ENCODE data around the gene ARL15. TPM values are rescaled to one million over a fixed set of nuclear protein-coding genes. Genes with fewer than 3 reads are reported as not detected.

The ARL15 gene
- total RNA-seq, 1 donor from 2014 or later: 125 TPM

DNA sequence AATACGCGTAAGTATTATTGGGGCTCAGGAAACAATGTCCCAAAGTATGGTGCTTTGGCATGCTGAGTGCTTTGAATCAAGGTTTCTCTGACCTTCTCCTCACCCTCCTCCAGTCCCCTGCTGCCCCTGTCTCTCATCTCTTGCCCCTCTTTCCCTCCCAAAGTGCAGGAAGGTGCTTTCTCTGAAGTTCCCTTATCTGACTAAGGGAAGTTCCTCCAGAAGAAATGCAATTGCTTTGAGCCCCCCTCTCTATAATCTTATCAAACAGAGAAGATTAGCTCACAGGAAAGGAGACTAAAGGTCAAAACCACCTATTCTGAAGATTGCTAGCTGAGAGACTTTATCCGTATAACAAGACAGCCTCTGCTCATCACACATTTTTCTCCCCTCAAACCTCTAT is 288.1 kb downstream of the ARL15 start:
- DNase-seq: no peak

DNA sequence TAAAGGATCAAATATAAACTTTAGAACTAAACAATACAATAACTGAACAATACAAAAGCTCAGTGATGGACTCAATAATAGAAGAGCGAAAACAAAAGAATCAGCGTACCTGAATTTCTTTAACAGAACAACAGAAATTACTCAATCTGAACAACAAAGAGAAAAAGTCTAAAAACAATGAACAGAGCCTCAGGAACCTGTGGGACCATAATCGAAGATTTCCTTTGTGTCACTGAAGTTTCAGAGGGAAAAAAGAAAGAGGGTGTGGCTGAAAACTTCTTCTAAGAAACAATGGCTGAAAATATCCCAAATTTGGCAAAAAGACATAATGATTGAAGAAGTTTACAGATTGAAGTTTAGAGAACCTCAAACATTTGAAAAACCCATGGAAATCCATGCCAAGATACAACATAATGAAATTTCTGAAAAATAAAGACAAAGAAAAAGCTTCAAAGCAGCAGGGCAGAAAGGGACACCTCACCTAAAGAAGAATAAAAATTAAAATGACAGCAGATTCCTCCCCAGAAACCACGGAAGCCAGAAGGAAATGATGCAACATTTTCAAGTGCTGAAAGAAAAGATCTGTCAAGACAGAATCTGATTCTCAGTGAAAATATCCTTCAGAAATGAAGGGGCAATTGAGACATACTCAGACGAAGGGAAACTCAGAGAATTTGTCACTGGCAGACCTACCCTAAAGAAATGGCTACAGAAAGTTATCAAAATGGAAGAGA is 288.8 kb downstream of the ARL15 start:
- DNase-seq: no peak

DNA sequence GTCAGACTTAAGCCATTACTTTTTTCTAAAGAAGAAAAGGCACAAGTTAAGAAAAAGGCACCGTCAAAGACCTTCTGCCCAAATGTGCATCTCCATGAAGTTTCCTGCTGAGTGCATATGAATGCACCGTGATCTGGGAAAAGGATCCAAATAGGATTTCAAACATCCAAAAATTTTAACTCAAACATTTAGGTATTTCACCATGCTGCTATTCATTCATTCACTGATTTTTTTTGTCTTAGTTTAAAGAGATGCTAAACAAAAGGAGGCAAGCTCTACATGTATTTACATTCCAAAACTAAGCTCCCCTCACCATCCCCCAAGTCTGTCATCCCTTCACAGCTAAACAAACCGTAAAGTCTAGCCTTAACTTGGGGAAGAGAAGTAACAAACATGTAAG is 291.9 kb downstream of the ARL15 start:
- no peak for DNase-seq

DNA sequence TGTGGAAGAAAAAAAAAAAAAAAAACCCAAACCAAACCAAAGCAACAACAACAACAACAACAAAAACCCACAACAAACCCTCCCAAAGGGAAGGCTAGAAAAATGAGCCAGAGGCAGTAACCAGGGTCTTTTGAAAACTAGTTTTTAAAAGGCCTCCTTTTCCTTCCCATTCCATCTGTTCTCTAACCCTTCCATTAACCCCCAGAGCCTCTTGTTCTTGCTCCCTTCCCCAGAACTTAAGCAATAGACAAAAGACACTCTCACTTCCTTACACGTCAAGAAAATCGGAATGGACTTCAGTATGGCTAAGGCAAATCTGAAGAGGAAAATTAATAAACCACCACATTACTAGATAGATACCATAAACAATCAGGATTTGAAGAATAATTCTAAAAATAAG is 292.8 kb downstream of the ARL15 start:
- no peak for DNase-seq

DNA sequence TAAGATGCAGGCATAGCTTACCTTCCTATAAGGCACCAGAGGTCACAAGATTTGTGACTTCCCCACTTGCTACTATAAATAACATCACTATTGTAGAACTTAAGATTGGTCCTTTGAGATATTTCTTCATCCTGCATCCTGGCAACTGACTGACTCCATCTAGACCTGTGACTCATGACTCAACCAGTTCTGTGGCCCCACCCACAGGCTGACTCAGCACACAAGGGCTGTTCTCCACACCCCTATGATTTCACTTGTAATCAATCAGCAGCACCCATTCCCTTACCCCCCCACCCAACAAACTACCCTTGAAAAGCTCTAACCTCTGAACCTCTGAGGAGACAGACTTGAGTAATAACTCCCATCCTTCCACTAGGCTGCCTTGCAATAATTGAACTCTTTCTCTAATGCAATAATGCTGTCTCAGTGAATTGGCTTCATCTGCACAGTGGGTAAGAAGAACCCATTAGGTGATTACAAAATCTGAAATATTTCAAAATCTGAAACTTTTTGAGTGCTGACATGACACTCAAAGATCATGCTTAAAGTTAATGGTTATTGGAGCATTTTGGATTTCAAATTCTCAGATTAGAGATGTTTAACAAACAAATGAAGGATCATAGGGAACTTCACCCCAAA is 296.7 kb downstream of the ARL15 start:
- DNase-seq: no peak

DNA sequence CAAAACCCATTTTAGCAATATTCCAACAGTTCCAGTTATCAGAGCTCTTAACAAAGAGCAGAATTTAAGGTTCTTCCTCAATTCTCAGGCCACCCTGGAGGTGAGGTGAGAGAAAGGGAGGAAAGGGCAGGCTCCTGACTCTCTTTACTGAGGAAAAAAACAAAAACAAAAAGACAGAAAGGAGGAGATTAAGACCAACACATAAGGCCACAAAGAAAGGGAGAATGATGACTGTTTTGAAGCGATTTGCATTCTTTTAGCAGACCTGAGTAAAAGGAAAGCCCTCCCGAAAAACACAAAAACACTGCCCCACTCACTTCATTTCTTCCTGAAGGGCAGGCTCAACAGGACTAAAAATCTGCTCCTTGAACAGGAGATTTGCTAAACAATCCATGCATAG is 300.5 kb downstream of the ARL15 start:
- DNase-seq: no peak

DNA sequence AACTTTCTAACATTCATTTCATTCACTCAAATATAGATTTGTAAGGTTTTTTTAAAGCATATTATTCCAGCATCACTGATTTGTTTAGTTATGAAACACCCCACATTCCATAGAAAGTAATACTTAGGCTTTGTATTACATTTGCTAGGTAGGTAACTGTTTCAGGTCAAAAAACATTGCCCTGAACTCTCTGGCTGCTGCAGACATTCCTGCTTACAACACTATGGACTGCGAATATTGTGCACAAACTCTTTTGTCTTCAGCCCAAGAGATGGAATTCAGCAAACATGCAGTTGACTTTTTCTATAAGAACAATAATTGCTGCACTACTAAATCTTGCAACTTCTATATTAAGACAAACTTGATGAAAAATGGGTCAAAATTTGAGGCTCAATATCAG is 301.0 kb downstream of the ARL15 start:
- no peak for DNase-seq

DNA sequence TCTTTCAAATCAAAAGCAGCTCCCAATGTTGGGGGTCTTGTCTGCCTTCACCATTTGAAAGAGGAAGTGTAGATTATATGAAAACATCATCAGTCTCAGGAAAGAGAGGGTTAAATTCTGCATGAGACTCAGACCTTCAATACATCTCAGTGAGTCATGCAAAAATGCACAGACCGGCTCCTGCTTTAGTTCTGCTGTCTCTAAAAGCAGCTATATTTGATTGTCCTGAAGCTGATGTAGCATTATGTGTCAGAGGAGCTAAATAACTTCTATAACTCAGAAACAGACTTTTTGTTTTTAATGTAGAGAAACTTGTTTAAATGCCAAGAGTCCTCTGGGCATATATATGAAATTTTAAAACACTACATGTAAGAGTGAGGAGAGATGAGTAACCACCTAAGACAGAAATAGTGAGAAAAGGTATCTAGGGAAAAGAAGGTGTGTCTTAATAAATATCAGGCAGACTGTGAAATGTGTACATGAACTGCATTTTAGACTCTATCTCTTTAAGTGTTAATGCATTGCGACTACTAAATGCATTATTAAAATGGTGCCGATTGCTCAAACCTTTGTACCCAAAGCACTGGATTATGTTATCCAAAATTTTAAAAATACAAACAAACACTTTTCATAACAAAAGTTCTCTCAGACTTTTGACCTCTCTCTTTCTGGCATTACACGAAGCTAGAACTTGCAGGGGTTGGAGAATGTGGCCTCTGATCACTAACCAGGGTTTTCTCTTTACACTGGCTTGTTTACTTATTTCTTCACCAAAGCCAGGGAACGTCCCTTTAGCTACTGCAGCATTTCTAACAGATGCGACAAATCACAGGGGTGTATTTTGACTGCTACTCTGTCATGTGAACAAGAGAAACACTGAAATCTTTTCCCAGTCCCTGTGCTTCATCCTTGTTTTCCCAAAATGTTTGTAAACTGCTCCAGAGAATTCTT is 302.3 kb downstream of the ARL15 start:
- no peak for DNase-seq

DNA sequence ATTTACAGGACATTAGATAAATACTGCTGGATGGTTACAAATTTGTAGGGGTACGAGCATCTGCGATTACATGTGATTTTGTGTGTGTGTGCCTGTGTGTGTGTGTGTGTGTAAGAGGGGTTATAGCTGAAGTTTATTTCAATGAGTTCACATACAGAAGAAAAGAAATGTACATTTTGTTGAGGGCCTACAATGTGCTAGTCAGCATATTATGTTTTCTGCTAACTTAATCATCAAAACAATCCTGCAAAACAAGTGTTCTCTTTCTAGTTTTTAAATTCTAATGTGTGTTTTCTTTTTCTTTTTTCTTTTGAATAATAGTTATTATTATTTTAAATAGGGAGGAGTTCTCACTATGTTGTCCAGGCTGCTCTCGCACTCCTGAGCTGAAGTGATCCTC is 305.7 kb downstream of the ARL15 start:
- DNase-seq: no peak

DNA sequence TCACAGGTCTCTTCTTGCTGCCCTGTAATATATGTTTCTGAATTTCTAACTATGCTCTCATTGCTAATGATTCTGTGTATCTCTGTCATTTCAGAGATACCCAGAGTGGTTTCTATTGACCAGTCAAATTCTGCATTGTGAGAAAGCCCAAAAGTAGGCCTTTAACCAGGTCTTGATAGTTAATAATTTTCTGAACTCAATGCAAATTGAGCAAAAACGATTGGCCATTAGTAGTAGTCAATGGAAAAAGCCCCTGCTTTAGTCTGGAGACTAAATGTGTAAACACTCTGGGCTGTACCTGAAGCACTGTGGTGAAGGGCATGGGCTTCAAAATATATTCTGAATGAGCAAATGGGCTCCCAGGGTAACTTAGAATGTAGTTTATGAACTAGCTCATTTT is 307.6 kb downstream of the ARL15 start:
- DNase-seq: no peak

DNA sequence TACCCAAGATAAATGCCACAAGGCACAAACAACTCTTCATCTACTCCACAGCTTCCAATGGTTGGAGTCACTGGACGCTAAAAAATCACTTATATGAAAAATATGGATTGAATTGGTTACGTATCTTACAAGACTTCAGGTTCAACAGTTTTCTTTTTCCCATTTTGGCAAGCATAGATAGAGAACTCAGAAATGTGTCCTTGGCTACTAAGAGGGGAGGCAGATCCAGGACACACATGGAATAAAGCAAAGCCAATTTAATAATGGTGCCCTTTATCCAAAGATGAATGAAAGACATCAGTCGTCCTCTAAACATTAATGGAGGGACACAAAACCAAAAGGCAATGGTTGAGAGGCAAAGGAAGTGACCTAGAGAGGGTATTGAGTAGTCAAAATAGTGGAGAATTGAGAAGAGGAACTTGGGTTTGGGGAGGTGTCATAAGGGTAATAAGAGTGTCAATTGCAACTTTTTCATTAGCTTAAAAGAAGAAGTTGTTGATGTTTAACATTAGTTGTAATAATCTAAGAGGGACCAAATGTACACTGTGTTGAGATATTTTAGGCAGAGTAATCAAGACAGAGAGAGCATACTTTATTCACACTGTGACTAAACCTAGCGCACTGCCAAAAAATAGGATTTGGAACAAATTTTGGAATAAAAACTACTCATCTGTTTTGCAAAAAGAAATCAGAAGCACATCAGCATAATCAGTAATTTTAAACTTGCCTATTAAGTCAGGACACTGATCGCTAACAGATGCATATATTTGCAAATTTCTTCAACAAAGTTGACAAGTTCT is 308.2 kb downstream of the ARL15 start:
- no peak for DNase-seq

DNA sequence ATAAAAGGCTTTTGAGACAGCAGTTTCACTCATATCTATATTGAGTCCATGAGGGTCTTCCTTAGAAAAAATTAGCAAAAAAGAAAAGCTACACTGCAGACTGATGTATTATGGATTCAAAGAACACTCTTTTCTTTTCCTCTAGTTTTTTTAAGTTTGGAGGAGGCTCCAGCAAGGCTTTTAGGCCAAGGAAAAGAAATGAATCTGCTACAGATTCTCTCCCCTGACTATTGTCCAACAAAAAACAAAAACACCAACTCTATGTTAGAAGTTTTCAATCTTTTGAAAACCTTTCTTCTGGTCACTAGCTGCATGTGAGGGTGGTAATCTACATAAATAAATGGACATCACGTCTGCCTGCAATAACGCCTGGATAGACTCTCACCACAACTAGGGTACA is 310.4 kb downstream of the ARL15 start:
- DNase-seq: no peak

DNA sequence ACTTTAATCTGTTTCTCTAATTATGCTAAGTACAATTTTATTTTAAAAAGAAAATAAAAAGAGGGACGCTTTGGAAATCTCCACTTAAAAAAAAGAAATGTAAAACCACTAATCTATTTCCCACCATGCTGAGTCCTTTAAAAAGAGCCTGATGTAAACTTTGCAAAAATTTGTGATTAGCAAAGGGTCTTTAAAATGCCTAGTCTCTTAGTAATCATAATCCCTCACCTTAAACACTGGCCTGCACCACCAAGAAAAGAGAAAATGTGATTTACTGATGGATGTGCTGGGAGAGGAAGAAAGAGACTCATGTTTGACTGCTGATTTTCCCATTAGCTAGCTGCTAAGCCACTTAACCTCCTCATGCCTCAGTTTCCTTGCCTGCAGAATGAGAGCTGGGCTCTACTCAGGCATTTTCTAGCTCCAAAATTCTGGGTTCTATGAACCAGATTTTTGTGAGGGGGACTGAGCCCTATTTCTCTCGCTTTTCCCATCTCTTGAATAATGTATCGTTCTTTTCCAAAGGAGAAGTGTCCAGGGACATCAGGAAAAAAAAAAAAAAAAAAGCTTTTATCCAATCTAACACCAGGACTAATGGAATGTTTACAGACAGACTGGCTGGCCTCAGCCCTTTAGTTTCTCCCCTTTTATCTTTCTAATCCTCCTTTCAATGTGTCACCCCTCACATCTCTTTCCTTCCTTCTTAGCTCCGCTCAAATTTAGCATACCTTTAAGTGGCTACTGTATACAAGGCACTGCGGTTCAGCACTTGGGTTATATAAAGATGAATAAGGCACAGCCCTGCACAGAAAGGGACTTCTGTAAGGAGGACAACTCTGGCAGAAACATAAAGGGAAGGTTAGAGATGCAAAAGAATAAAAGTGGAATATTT is 312.4 kb downstream of the ARL15 start:
- no peak for DNase-seq

DNA sequence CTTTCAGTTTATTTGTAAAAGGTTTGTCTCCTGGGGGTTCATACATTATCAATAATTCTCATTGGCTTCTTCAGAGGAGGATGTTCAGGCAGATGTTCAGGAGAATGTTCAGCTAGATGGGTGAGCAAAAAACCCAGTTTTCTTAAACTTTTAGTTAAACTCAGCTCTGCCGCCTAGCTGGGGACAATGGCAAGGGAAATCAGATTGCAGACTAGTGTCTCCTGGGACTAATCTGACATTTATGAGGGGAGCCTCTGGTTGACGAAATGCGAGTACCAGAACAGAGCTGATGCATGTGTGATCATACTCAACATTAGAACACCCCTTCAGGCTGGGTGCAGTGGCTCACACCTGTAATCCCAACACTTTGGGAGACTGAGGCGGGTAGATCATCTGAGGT is 314.4 kb downstream of the ARL15 start:
- no peak for DNase-seq

DNA sequence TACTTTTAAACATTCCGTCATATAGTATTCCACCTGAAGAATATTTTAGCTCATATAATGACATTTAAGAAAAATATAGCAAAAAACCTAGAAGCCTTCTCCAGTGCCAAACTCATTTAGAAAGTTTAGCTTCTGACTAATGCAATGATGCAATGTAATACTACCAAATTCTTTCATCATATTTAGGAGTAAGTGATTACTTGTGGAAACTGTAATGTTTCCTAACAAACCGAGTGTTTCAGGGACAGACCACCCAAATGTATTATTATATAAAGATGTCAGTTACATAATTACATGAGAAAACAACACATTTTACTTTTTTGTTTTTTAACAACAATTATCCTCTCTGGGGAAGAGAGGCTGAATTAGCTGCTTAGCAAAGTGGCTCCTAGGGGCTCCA is 316.2 kb downstream of the ARL15 start:
- no peak for DNase-seq

DNA sequence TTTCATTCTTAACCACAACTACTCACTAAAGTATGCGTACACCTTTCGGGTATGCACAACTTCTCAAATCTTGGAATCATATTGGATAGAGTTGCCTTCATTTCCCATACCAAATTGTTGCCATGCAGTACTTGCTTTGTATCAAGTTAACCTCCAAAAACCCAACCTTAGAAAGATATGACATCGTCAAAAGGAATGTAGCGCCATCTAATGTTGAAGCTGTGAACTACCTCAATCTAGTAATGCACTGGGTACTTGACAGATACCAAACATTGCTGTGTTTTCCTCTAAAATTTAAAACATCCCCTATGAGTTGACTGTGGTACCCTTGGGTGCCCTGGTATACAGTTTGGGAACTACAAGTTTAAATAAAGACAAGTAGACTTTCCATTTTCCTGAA is 318.4 kb downstream of the ARL15 start:
- no peak for DNase-seq

DNA sequence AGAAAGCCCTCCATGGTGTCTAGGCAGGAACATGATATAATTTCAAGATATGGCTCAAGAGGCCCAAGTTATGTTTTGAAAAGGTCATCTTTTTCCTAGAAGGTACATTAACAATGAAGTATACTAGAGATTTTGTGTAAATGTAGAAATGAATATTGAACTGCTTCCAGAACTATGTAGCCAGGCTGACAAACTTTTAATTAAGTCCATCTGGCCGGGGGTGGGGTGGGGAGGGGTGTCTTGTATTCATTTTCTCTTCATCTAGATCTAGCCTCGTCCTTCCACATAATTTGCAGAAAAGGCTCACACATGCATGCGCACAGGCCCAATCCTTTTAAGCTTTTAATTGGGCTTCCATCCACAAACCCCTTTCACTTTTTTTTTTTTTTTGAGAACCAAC is 323.3 kb downstream of the ARL15 start:
- no peak for DNase-seq

DNA sequence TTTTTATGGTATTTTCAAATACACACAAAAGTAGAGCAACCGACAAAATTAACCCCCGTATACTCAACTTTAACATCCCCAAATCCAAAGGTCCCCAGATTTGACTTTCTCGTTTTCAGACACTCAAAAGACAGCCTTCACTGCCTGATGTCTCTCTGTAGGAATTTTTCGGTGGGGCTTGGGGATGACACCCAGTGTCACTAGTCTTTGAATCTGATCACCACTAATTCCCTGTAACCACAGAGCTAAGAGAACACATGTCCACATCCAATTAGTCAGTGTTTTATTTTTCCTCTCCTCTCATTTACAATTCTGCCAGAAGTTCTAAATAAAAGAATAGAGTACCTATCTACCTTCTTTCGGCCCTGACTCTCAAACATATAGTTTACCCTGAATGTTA is 324.6 kb downstream of the ARL15 start:
- no peak for DNase-seq

DNA sequence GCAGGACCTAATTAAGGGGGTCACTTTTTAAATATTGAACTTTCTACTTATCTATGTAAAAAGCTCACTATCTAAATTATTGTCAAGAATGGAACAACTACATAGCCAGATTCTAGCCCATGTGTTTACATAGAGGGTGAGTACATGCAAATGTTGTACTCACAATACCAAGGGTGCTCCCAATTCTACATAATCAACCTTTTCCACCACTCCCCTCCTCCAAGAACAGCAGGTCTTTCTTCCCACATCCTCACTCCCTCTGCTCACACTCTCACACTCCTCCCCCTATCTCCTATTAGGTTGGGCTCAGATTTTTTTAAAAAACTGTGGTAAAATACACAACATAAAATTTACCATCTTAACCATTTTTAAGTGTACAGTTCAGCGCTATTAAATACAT is 325.4 kb downstream of the ARL15 start:
- no peak for DNase-seq

DNA sequence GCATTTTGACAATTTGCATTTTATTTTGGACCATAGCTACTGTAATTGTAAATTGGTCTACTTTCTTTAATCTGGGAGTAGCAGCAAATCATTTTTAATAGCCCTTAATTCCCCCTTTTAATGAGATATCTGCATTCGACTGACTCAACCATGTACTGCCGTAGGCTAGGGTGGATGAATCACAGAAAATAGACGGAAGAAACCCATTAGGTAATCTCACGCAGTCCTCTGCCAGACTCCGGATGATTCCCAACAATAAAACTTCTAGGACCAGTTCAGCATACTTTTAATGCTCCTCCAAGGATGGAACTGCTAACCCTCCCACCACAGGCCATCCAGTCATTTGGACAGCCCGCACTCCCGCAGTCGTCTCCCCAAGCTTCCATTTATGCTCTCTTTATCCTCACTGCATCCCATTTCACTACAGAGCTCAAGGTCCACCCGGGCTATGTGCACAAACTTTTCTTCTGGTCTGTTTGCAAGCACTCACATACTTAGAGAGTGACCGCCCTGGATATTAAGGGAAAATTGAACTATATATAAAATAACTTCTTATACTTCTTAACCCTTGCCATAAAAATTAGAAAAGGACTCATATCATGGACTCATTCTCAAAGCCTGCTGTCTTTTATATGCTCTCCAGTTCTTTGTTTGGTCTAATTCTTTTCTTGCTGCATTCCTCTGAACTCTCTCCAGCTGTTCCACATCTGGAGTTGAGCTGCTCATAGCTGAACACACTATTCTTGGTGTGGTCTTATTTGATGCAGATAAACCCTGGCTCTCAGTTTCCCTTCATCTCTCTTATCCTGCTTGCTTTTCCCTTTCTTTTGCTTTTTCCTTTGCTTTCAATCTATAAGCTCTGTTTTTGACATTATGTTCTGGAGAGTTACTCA is 326.6 kb downstream of the ARL15 start:
- no peak for DNase-seq
